GM20000 (cell line): ENCODE data around the gene KRT80.

ENCODE experiments used
- DNase-seq: peaks from one replicate; pipeline ENCODE4 v3.0.0; 2012; ENCODE audit warnings: low spot score
- CTCF ChIP-seq: IDR thresholded peaks from 2 replicates; pipeline ENCODE4 v1.5.1; 2012; ENCODE audit warnings: mild to moderate bottlenecking, control low read depth; ENCODE audit errors: extremely low read depth, missing control alignments

KRT80 gene

GRCh38 chr12:52180971-52181628 is 10.7 kb downstream of the KRT80 start:
- DNase-seq: no peak
- TF ChIP-seq CTCF: no peak

DNA sequence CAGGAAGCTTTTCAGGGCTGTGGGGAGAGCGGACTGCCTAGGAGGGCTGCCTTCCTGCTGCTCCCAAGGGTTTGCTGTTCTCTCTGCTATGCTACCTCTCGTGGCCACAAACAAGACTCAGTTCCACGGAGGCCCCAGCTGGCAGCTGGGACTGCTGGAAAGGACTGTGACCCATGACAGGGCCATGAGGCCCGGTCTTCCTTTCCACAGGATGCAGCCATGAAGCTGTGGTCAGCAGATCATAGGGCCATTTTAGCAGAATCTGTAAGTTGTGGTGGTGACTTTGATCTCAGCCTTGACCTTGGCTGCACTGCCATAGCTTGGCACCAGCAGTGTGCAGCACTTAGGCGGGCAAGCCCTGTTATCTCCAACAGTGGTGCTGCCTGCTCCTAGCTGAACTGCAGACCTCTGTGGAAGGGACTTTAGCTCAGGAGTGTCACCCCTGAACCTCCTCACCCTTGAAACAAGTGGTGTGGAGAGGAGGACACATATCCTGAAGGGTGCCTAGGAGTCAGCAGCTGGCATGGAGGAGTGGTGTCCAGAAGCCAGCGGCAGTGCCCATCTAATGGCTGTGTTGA is 12.3 kb downstream of the KRT80 start:
- no peak for DNase-seq
- no peak for TF ChIP-seq CTCF

GRCh38 chr12:52178984-52179383 is 12.8 kb downstream of the KRT80 start:
- TF ChIP-seq CTCF: no peak

DNA sequence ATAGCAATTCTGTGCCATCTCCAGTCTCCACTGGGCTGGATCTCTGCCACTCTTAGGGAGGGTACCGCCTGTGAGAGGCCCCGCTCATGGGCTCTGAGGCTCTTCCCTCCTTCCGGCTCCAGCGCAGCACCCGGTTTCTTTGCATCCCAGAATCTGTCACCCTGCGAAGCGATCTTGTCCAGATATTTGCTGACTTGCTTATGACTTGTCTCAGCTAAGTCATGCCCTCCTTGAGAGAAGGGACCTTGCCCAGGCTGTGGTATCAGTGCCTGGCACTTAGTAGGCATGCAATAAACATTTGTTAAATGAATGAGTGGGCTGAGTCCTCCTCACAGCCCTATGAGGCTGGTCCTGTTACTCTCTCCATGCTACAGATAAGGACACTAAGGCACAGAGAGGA is 13.4 kb downstream of the KRT80 start:
- no peak for TF ChIP-seq CTCF
- no peak for DNase-seq

More at GRCh38 chr12:52178984-52179383, 12.8 kb downstream of the KRT80 start:
- no peak for DNase-seq

DNA sequence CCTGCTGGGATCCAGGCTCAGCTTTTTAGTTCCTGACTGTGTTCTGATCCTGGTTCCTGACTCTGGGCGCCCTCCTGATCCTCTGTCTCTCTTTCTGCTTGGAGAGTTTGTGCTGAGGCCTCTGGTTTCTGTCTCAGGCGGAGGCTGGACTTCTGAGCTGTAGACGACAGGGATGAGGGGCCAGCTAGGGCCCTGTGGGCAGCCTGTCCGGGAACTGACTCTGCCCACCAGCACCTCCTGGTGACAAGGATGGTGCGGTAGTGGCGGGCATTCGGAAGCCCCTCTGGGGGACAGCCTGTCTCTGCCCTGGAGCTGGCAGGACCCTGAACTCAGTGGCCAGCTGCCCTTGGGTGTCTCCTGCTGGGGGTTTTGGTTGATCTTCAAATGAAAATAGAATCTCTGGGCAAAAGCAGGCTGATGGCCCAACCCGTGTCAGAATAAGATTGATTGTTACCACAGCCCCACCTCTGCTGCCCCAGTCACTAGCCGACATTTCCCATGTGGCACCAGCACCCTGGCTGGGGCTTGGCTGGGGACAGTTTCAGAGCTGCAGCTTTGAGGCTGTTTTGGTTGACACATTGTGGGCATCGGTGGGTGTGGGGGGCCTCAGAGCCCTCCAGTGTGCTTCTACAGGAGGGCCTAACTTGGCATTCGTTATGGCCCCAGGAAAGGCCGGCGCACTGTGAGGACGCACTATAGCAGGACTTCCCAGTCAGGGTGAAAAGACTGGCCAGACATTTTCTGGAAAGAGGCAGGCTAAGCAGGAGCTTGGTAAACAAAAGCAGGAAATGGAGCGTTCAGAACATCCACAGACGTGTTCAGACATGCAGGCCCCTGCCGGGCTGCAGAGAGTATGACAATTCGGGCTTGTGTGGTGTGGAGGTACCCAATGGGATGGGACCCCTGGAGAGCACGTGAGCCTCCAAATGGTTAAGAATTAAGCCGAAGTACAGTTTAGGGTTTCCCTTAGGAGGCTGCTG is 16.2 kb downstream of the KRT80 start:
- no peak for DNase-seq
- TF ChIP-seq CTCF: no peak

DNA sequence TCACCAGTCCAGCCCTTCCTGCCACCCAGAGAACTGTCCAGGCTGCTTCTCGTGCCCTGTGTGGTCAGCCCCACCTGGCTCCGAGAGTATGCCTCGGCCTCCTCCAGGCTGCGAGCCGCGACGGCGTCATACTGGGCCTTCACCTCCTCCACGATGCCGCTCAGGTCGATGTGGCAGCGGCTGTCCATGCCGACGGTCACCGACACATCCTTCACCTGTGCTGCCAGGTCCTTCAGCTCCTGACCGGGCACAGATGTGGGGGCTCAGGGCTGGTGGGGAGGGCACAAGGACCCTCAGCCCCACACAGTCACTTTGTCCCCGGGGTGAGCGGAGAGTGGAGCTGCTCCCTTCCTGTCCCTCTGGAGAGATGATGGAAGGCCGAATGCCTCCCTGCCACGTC is 18.3 kb downstream of the KRT80 start:
- no peak for TF ChIP-seq CTCF
- DNase-seq: no peak

DNA sequence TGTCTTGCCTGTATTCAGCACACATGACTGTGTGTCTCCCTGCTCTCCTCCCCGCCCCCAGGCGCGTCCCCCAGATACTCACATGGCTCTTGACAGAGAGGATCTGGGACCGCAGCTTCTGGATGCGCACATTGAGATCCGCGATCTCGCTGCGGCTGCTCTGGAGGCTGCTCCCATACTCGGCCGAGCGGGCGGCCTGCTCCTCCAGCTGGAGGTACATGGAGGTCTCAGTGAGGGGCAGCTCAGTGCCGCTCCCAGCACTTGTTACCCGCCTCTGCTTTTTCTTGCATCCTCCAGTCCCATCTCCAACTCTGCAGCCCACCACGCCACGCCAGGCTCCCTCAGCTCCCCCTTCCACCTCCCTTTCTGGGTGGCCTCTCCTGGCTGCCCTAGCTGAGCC is 18.9 kb downstream of the KRT80 start:
- TF ChIP-seq CTCF: no peak

More for the DNA sequence above, 18.9 kb downstream of the KRT80 start:
- DNase-seq: no peak
